ENCODE measurements around the gene S100A1.
"Not testable (repeated sequence)": the region's sequence is repeated elsewhere in the genome, so short reads cannot be mapped to it uniquely, and the experiment has no call there.

The S100A1 gene

GRCh38 chr1:153629971-153630370, 1.7 kb downstream of the S100A1 start:
- in situ Hi-C loops (cut with MboI; ENCODE audit: low sequenced_read_pairs): no loop called here

GRCh38 chr1:153630384-153630783, 2.1 kb downstream of the S100A1 start:
- in situ Hi-C loops (cut with MboI; ENCODE audit: low sequenced_read_pairs): no loop called here

GRCh38 chr1:153631047-153632022, 3.1 kb downstream of the S100A1 start:
- in situ Hi-C loops (cut with MboI; ENCODE audit: low sequenced_read_pairs): no loop called here

- in situ Hi-C loops (cut with MboI; ENCODE audit: low sequenced_read_pairs): no loop called here
These were observed 5.0 kb downstream of the S100A1 start for GRCh38 chr1:153633161-153633753.

- in situ Hi-C loops (cut with MboI; ENCODE audit: low sequenced_read_pairs): no loop called here
These were observed 5.8 kb downstream of the S100A1 start, which contains the start of gene CHTOP for GRCh38 chr1:153633754-153634665. Gene CHTOP, plus strand, starts transcription at chr1:153634066. Its CDS starts 2,523 bp downstream, at chr1:153636589.

GRCh38 chr1:153635872-153636271, 7.6 kb downstream of the S100A1 start:
- in situ Hi-C loops (cut with MboI; ENCODE audit: low sequenced_read_pairs): no loop called here

GRCh38 chr1:153636312-153636711, 8.1 kb downstream of the S100A1 start:
- in situ Hi-C loops (cut with MboI; ENCODE audit: low sequenced_read_pairs): no loop called here

- in situ Hi-C loops (cut with MboI; ENCODE audit: low sequenced_read_pairs): no loop called here
These were observed 10.0 kb downstream of the S100A1 start for GRCh38 chr1:153638261-153638660.

GRCh38 chr1:153639280-153639679, 11.0 kb downstream of the S100A1 start:
- in situ Hi-C loops (cut with MboI; ENCODE audit: low sequenced_read_pairs): no loop called here

GRCh38 chr1:153640213-153640612, 12.0 kb downstream of the S100A1 start:
- in situ Hi-C loops (cut with MboI; ENCODE audit: low sequenced_read_pairs): not testable (repeated sequence)

- in situ Hi-C loops (cut with MboI; ENCODE audit: low sequenced_read_pairs): no loop called here
These were observed 12.6 kb downstream of the S100A1 start for GRCh38 chr1:153640861-153641260.

- in situ Hi-C loops (cut with MboI; ENCODE audit: low sequenced_read_pairs): no loop called here
These were observed 13.9 kb downstream of the S100A1 start for GRCh38 chr1:153642161-153642560.

GRCh38 chr1:153643100-153643499, 14.9 kb downstream of the S100A1 start:
- in situ Hi-C loops (cut with MboI; ENCODE audit: low sequenced_read_pairs): no loop called here

GRCh38 chr1:153643816-153644215, 15.6 kb downstream of the S100A1 start:
- in situ Hi-C loops (cut with MboI; ENCODE audit: low sequenced_read_pairs): no loop called here

GRCh38 chr1:153646672-153647345, 18.6 kb downstream of the S100A1 start:
- in situ Hi-C loops (cut with MboI; ENCODE audit: low sequenced_read_pairs): no loop called here

GRCh38 chr1:153647346-153647714, 19.1 kb downstream of the S100A1 start:
- in situ Hi-C loops (cut with MboI; ENCODE audit: low sequenced_read_pairs): no loop called here

- in situ Hi-C loops (cut with MboI; ENCODE audit: low sequenced_read_pairs): no loop called here
These were observed 19.9 kb downstream of the S100A1 start for GRCh38 chr1:153648000-153648643.

GRCh38 chr1:153649137-153649862, 21.1 kb downstream of the S100A1 start:
- in situ Hi-C loops (cut with MboI; ENCODE audit: low sequenced_read_pairs): no loop called here

GRCh38 chr1:153649863-153650235, 21.6 kb downstream of the S100A1 start:
- in situ Hi-C loops (cut with MboI; ENCODE audit: low sequenced_read_pairs): loop anchor here (25.0 kb wide), 1 partner anchor 337 kb away; the partner anchor contains the start of genes JTB, RAB13 and RPS27

Measured in HL-60/S4 treated with phorbol 12-myristate 13-acetate at 8.2 ng/mL for 4 days and 3 days (cell line).